Inflammatory macrophage (primary cell): Measurements from ENCODE around the gene BDKRB2.

Experiments
- DNase-seq, 2 donors: peaks; one replicate each; pipeline ENCODE4 v3.0.0-alpha.2; 2020 to 2022

Gene BDKRB2

DNA sequence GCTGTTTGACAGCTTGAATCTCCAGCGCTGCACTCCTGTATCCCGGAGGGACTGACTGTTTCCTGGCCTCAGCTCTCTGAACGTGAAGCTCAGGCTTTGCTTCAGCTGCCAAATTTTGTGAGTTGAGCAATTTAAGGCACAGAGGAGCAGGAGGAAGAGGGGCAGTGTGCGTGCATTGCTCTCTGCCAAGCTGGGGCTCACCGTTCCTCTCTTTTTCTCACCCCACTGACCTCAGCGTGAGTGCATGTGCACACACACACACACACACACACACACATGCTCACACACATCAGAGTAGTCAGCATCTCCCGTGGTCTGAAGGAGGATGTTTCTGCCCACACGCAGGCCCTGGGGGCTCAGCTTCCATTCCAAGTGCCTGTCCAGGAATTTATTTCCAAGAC is 27.8 kb upstream of the BDKRB2 start:
- DNase-seq, result no peak

DNA sequence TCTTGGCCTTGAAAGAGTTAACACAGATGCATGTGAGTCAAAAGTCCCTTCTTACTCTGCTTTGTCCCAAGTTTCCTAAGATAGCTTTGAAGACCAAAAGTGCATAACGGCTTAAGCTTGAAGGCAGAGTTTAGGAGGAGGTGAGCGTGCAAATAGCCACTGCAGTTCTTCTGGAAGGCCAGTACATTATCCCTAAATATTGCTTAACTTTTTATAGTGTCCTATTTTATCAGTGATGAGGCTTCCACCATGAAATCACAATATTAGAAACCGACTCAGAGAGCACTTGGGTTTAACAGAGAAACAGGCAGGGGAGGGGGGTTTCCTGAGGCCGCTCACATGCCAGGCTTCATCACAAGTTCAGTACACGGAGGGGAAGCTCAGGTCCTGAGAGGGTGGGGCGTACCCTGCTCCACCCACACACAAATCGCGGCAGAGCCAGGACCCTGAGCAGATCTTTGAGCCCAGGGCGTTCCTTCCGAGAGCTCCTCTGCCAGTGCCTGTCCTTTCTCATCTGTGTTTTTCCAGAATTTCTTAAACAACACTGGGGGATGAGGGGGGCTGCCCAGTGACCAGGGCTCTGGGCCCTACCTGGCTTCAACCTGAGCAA is 26.8 kb upstream of the BDKRB2 start:
- DNase-seq, result no peak

GRCh38 chr14:96178461-96179321 is 25.9 kb upstream of the BDKRB2 start:
- no peak for DNase-seq

- no peak for DNase-seq
Observed at GRCh38 chr14:96180043-96180874, 24.4 kb upstream of the BDKRB2 start.

DNA sequence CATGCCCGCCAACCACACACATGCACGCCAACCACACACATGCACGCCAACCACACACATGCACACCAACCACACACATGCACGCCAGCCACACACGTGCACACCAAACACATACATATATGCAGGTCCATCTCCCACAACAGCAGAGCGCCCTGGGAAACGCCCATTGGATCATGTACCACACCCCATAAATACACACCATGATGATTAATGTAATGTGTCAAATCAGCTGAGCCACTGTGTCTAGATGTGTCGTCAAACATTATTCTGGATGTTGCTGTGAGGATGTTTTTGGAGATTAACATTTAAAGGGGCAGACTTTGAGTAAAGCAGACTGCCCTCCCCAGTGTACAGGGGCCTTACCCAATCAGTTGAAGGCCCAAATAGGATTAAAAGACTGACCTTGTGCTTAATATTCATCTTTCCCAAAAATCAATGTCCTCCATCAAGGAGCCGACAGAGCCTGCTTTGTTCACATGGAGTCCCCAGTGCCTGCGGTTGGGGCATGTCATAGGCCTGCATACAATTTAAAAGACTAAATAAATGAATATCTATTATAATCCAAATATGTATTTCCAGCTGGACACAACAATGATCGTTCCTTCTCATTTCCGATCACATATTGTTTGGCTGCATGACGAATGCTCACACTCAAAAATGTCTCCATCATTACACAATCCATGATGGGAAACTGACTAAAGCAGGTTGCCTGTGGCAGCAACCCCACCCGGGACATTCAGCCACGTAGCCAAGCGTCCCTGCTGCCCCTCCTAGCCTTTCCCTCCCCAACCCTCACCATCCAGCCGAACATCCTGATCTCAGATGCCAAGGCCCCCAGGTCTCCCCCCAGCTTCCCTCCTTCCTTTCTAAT is 23.2 kb upstream of the BDKRB2 start:
- DNase-seq, result no peak

DNA sequence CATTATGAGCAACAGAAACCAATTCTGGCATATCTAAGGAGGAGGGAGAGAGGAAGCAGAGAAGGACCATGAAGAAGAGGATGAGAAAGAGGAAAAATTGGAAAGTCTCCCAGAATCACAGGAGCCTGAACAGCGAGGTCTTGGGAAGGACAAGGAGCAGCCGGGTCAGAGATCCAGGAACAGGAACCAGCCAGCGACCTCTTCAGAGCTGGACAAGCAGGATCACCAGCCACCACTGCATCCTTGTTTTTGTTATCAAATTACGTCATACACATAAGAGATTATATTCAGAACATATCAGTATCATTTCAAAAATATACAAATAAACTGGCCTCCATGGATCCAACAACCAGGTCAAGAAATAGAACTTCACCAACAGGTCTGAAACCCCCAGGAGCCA is 22.1 kb upstream of the BDKRB2 start:
- DNase-seq, result no peak

- DNase-seq, result no peak
Observed at GRCh38 chr14:96184737-96185136, 19.9 kb upstream of the BDKRB2 start.

DNA sequence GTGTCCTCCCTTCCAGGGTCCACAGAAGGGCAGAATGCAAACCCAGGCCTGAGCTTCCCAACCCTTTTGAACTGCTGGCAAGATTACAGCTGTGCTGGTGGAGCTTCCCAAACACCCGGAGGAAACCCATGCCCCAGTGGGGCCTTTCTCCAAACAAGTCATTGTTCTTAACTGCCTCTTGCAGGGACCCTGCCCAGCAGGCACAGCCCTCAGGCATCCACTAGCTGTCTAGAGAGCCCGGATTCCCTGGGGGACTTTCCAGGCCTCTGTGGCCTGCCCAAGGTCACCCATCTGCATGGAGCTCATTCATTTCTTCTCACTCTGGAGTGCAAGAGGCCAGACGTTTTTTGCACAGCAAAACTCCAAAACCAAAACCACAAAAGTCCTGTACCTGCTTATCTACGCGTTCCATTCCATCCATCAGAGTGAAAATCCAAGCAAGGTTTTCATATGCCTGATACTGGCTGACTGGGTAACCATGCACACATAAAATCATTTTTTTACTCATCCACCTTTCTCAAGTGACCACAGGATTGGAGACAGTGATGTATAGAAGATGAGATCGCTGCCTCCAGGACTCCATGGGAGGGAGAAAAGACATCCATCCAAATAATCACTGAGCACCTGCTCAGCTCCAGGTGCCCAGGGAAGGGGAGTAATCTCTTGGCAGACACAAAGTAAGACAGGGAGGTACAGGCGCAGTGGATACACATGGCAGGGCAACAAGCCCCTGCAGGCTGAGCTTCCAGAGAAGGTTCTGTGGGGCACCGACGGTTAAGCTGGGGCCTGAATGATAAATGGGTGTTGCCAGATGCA is 17.2 kb upstream of the BDKRB2 start:
- no peak for DNase-seq

DNA sequence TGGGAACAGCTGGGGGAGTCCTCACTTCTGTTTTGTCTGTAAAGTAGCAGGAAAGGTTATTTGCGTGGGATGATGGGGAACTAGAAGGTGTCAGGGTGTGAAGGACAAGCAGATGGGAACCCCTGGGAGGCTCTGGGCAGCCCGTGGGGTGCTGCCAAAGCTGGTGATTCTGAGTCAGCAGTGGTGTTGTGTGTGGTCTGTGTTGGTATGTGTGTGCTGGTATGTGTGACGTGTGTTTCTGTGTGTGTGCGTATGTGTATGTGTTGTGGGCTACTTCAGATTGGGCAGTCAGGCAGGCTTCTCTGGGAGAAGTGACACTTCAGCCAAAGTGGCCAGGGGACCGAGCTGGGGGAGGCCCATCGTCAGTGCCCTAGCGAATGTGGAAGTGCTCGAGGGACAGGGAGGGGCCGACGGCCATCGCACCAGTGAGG is 15.3 kb upstream of the BDKRB2 start:
- DNase-seq, result peak; percentile 53 to 78

GRCh38 chr14:96191353-96191752 is 13.3 kb upstream of the BDKRB2 start:
- no peak for DNase-seq

DNA sequence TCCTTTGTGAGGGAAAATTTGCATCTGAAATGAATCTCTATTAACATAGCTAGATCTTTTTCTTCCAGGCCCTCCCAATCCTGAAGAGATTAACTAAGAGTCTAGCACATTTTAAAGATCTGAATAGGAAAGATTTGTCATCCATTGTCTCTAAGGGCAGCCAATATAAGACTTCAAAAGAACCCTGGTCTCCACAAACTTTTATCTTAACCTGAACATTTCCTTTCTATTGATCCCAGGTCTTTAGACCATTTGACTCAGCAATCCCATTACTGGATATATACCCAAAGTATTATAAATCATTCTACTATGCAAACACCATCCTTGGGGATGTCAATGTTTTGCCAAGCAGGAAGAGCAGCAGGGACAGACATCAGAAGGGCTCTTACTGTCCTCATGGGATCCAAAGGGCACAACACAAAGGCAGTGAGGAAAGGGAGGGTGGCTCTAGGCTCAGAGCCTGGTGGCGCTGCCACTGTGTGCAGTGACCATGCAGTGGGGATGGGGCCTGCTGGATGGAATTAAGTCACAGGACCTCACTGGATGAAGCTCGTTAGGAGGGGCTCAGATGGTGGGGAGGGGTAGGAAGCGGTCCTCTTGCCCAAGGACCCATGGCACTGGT is 12.7 kb upstream of the BDKRB2 start:
- DNase-seq, result no peak

DNA sequence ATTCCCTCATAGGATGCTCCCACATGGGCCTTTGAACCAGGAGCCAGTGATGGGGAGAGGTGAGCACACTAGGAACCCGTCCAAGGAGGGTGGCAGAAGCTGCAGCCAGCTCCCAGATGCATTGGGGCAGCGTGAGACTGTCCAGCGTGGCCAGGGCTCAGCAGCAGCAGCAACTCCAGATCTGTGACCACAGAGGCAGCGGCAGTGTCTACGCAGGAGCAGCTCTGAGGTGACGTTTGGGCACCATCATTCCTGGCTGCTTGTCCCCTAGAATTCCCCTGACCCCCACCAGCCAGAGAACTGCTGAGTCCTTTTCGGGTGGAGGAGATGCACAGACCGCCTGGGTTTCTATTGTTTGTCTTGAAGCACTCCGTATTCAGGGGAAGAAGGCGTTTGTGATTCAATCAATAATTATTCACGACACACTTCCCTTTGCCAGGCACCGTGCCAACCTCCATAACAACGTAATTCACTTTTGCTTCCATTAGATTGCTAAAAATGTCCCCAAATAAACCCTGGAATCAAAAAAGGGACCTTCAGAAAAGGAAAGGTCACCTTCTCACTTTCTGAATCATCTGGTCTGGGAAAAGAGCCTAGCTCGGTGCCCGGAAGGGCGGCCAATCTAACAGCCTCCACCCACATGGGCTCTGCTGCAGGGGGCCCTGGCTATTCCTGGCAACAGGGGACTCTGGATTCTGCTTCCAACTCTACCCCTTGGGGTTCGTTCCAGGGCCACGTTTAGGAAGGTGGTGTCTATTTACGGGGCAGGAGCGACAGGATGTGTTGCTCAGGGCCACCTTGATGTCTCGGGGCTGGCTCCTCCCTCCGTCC is 11.4 kb upstream of the BDKRB2 start:
- DNase-seq, result no peak

DNA sequence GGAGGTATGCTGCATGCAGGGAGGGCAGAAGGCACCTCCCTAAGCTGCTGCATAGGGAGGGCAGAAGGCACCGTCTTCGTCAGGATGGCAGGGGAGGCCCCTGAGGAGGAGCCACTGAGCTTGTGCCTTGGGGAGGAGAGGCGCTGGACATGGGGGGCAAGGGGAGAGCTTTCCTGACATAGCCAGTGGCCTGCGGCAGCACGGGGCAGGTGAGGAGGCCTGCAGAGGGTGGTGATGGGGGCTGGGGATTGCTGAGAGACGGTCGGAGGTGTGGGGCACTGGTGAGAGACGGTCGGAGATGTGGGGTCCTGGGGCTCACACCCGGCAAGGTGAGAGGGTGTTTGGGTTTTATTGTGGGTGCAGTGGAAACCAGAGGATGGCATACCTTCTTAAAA is 10.4 kb upstream of the BDKRB2 start:
- no peak for DNase-seq

GRCh38 chr14:96194657-96195431 is 9.8 kb upstream of the BDKRB2 start:
- no peak for DNase-seq

DNA sequence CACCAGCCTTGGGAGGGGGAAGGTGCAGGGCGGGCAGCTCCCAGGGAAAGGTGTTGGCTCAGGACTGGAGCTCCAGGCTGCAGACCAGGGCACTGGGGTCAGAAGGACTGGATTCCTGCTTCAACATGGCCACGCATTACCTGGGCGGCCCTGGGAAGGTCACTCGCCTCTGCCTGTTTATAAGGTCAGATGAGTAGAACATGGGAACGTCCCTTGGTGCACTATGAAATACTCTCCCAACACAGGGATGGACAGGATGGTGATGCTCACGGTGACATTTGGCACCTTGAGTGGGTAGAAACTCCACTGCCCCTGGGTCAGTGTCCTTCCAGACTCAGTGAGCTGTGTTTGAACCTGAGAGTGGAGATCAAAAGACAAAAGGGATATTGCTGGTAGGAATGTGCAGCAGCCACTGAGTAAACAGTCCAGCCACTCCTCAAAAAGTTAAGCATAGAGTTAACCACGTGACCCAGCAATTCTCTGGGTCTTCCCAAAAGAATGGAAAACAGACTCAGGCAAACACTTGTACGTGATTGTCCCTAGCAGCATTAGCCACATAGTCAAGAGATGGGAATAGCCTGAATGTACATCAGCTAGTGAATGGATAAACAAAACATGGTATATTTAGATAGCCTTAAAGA is 9.1 kb upstream of the BDKRB2 start:
- no peak for DNase-seq

DNA sequence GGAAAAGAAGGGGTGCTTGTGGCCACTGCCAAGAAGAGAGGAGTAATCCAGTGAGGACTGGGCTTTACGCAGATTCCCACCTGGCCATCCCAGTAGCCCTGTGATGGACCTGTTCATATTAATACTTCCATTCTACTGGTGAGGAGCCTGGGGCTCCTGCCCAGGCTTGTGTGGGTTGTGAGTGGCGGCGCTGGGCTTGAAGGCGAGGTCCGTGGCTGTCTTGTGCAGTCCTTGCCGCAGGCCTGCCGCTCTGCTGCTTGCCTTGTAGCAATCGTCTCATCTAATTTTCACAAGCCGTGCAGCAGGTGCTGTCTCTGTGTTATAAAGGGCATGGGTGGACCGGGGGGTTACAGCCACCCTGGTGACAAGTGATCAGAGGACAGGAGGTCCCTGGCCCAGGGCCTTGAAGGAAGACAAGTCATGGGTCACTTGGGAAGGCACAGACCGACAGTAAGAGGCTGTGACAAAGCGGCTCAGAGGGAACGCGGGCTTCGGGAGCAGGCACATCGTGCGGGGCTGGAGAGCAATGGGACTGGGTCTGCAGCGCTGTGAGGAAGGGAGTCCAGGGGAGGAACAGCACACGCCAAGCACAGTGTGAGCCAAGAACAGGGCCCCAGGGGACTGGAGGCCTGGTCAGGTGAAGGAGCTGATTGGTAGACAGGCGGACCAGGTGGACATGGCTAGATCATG is 7.3 kb upstream of the BDKRB2 start:
- DNase-seq, result no peak

DNA sequence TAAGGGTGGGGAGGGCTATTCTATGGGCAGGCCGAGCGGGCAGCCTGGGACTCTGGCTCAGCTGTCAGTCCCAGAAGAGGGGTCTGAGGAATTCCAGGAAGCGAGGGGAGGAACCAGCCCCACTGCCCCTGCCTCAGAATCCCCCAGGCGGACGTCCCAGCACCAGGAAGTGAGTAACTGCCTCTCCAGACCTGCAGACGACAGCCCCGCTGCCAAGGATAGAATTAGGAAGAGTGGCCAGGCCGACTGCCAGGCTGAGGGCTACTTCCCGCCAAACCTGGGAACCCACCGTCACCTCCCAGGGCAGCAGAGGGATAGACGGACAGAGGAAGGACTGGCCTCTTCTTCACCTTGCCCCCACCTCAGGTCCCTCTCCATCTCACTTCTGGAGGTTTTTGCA is 6.7 kb upstream of the BDKRB2 start:
- DNase-seq, result no peak
